Measurements from ENCODE around the gene RPS26. TPM values are rescaled to one million over a fixed set of nuclear protein-coding genes. Genes with fewer than 3 reads are reported as not detected.
"Not testable (repeated sequence)": the region's sequence is repeated elsewhere in the genome, so short reads cannot be mapped to it uniquely, and the experiment has no call there.

The RPS26 gene
- total and polyA plus RNA-seq, 2 donors from 2014 or later: 46.7 to 637 TPM

- Histone ChIP-seq H3K36me3 (ENCODE audit: control insufficient read depth in 2 of 3, insufficient read depth in 3 of 3, low read length in 3 of 3) (peaks cover 6 to 16% (median 14%) of the 10 kb centered on the region in 3 donors), H3K4me1 (ENCODE audit: control insufficient read depth in 2 of 3, insufficient read depth in 2 of 3, low read depth in 1 of 3, low read length in 3 of 3) (peaks cover 3 to 8% (median 8%) of the 10 kb centered on the region in 3 donors)
These were observed 1.6 kb upstream of the RPS26 start for GRCh38 chr12:56040151-56040550.

GRCh38 chr12:56040963-56041551, 661 bp upstream of the RPS26 start:
- Histone ChIP-seq H3K27me3 (ENCODE audit: control insufficient read depth, insufficient read depth, low read length) (no peaks in the 10 kb centered on the region), H3K4me3 (ENCODE audit: low read length in 3 of 3) (peak overlapping the region; percentile 90 to 100 (median 93)), H3K4me1 (ENCODE audit: control insufficient read depth in 2 of 3, insufficient read depth in 2 of 3, low read depth in 1 of 3, low read length in 3 of 3) (peaks cover 3 to 8% (median 8%) of the 10 kb centered on the region in 3 donors), H3K36me3 (ENCODE audit: control insufficient read depth in 2 of 3, insufficient read depth in 3 of 3, low read length in 3 of 3) (peaks cover 6 to 22% (median 10%) of the 10 kb centered on the region in 3 donors), H3K9me3 (ENCODE audit: control insufficient read depth in 2 of 3, insufficient read depth in 1 of 3, low read length in 3 of 3) (no peaks in the 10 kb centered on the region), H3K9ac (ENCODE audit: low read length in 3 of 3) (peak overlapping the region in 2 of 3 donors; percentile 54 to 67), H3K27ac (ENCODE audit: low read depth in 2 of 2, low read length in 2 of 2) (peak overlapping the region in 1 of 2 donors; percentile 40)
- intact Hi-C loops (cut with DNase I): no loop called here
- peak in 1 of 5 donors; percentile 60 for DNase-seq
- no peak for FAIRE-seq
- TF ChIP-seq CTCF (IDR thresholded peaks at IDR 0.05; ENCODE audit: borderline replicate concordance, extremely low read depth, insufficient read depth): no peak

More at GRCh38 chr12:56040151-56040550, 1.6 kb upstream of the RPS26 start:
- no peak for TF ChIP-seq CTCF (IDR thresholded peaks at IDR 0.05; ENCODE audit: borderline replicate concordance, extremely low read depth, insufficient read depth)
- Histone ChIP-seq H3K27ac (ENCODE audit: low read depth in 2 of 2, low read length in 2 of 2) (no peak overlapping the region), H3K9me3 (ENCODE audit: control insufficient read depth in 2 of 3, insufficient read depth in 1 of 3, low read length in 3 of 3) (no peaks in the 10 kb centered on the region), H3K9ac (ENCODE audit: low read length in 3 of 3) (no peak overlapping the region), H3K27me3 (ENCODE audit: control insufficient read depth, insufficient read depth, low read length) (no peaks in the 10 kb centered on the region), H3K4me3 (ENCODE audit: low read length in 3 of 3) (no peak overlapping the region)
- intact Hi-C loops (cut with DNase I): no loop called here
- DNase-seq (no peak), FAIRE-seq (no peak)

GRCh38 chr12:56042430-56042813, 704 bp downstream of the RPS26 start:
- intact Hi-C loops (cut with DNase I); FAIRE-seq; H3K9me3 ChIP-seq (ENCODE audit: control insufficient read depth in 2 of 3, insufficient read depth in 1 of 3, low read length in 3 of 3); H3K27me3 ChIP-seq (ENCODE audit: control insufficient read depth, insufficient read depth, low read length); H3K4me1 ChIP-seq (ENCODE audit: control insufficient read depth in 2 of 3, insufficient read depth in 2 of 3, low read depth in 1 of 3, low read length in 3 of 3); DNase-seq: not testable (repeated sequence)
- Histone ChIP-seq H3K9ac (ENCODE audit: low read length in 3 of 3) (peak overlapping the region; percentile 84 to 99 (median 90)), H3K4me3 (ENCODE audit: low read length in 3 of 3) (peak overlapping the region; percentile 90 to 100 (median 93)), H3K36me3 (ENCODE audit: control insufficient read depth in 2 of 3, insufficient read depth in 3 of 3, low read length in 3 of 3) (peaks cover 6 to 22% (median 10%) of the 10 kb centered on the region in 3 donors), H3K27ac (ENCODE audit: low read depth in 2 of 2, low read length in 2 of 2) (peak overlapping the region; percentile 98 to 100)

- DNase-seq (no peak), FAIRE-seq (no peak)
- Histone ChIP-seq H3K4me3 (ENCODE audit: low read length in 3 of 3) (peak overlapping the region; percentile 90 to 100 (median 93)), H3K4me1 (ENCODE audit: control insufficient read depth in 2 of 3, insufficient read depth in 2 of 3, low read depth in 1 of 3, low read length in 3 of 3) (peaks cover 3 to 8% (median 8%) of the 10 kb centered on the region in 3 donors), H3K9ac (ENCODE audit: low read length in 3 of 3) (peak overlapping the region; percentile 84 to 99 (median 90)), H3K9me3 (ENCODE audit: control insufficient read depth in 2 of 3, insufficient read depth in 1 of 3, low read length in 3 of 3) (no peaks in the 10 kb centered on the region), H3K36me3 (ENCODE audit: control insufficient read depth in 2 of 3, insufficient read depth in 3 of 3, low read length in 3 of 3) (peaks cover 6 to 22% (median 10%) of the 10 kb centered on the region in 3 donors), H3K27ac (ENCODE audit: low read depth in 2 of 2, low read length in 2 of 2) (no peak overlapping the region), H3K27me3 (ENCODE audit: control insufficient read depth, insufficient read depth, low read length) (no peaks in the 10 kb centered on the region)
- no peak for TF ChIP-seq CTCF (IDR thresholded peaks at IDR 0.05; ENCODE audit: borderline replicate concordance, extremely low read depth, insufficient read depth)
- intact Hi-C loops (cut with DNase I): no loop called here
These were observed 1.1 kb downstream of the RPS26 start for GRCh38 chr12:56042843-56043242.
